HEK293 (cell line): ENCODE results near the gene LYZ.

ENCODE experiments used
- CTCF ChIP-seq: fragments of 450-650 bp; formaldehyde crosslinking; IDR thresholded peaks from 2 replicates; pipeline ENCODE4 v1.5.1; 2016; ENCODE audit warnings: missing biosample characterization, missing genetic modification characterization
- SP2 ChIP-seq: fragments of 450-650 bp; formaldehyde crosslinking; IDR thresholded peaks from 2 replicates; pipeline ENCODE4 v1.5.1; 2016; ENCODE audit warnings: missing biosample characterization, missing genetic modification characterization
- YY1 ChIP-seq: fragments of 450-650 bp; formaldehyde crosslinking; IDR thresholded peaks from 2 replicates; pipeline ENCODE4 v1.5.1; 2018; ENCODE audit warnings: missing biosample characterization, missing genetic modification characterization
- ZBTB21 ChIP-seq: fragments of 450-650 bp; formaldehyde crosslinking; IDR thresholded peaks from 2 replicates; pipeline ENCODE4 v1.5.1; 2017; ENCODE audit warnings: missing biosample characterization, missing genetic modification characterization
- ZBTB6 ChIP-seq: fragments of 450-650 bp; formaldehyde crosslinking; IDR thresholded peaks from 2 replicates; pipeline ENCODE4 v1.5.1; 2017; ENCODE audit warnings: missing biosample characterization, missing genetic modification characterization
- ZNF140 ChIP-seq: fragments of 450-650 bp; formaldehyde crosslinking; IDR thresholded peaks from 2 replicates; pipeline ENCODE4 v1.5.1; 2016; ENCODE audit warnings: missing biosample characterization, missing genetic modification characterization
- ZNF214 ChIP-seq: fragments of 450-650 bp; formaldehyde crosslinking; IDR thresholded peaks from 2 replicates; pipeline ENCODE4 v1.5.1; 2017; ENCODE audit warnings: missing biosample characterization, mild to moderate bottlenecking, missing genetic modification characterization, borderline replicate concordance
- ZNF221 ChIP-seq: fragments of 450-650 bp; formaldehyde crosslinking; IDR thresholded peaks from 2 replicates; pipeline ENCODE4 v1.5.1; 2017; ENCODE audit warnings: missing biosample characterization, missing genetic modification characterization, borderline replicate concordance
- ZNF23 ChIP-seq: fragments of 450-650 bp; formaldehyde crosslinking; IDR thresholded peaks from 2 replicates; pipeline ENCODE4 v1.5.1; 2016; ENCODE audit warnings: missing biosample characterization, missing genetic modification characterization, borderline replicate concordance
- ZNF324 ChIP-seq: fragments of 450-650 bp; formaldehyde crosslinking; IDR thresholded peaks from 2 replicates; pipeline ENCODE4 v1.5.1; 2016; ENCODE audit warnings: missing biosample characterization, missing genetic modification characterization
- ZNF580 ChIP-seq: fragments of 450-650 bp; formaldehyde crosslinking; IDR thresholded peaks from 2 replicates; pipeline ENCODE4 v1.5.1; 2016; ENCODE audit warnings: missing biosample characterization, missing genetic modification characterization
- ZNF600 ChIP-seq: fragments of 450-650 bp; formaldehyde crosslinking; IDR thresholded peaks from 2 replicates; pipeline ENCODE4 v1.5.1; 2016; ENCODE audit warnings: missing biosample characterization, missing genetic modification characterization
- ZNF785 ChIP-seq: fragments of 450-650 bp; formaldehyde crosslinking; IDR thresholded peaks from 2 replicates; pipeline ENCODE4 v1.5.1; 2016; ENCODE audit warnings: missing biosample characterization, missing genetic modification characterization

GRCh38 chr12:69345742-69346141 is 2.4 kb upstream of the LYZ start:
- TF ChIP-seq CTCF (tag by site-specific recombination) = no peak
- TF ChIP-seq ZNF785 (tag by site-specific recombination) = no peak
- TF ChIP-seq ZNF600 = no peak
- TF ChIP-seq ZNF580 (tag by site-specific recombination) = no peak
- TF ChIP-seq ZNF23 (tag by site-specific recombination) = no peak
- no peak for TF ChIP-seq ZBTB21 (tag by site-specific recombination)
- TF ChIP-seq ZNF324 (tag by site-specific recombination) = no peak
- TF ChIP-seq ZBTB6 = no peak
- TF ChIP-seq ZNF140 (tag by site-specific recombination) = no peak
- no peak for TF ChIP-seq ZNF221 (tag by site-specific recombination)
- TF ChIP-seq ZNF214 (tag by site-specific recombination) = no peak
- no peak for TF ChIP-seq YY1
- TF ChIP-seq SP2 (tag by site-specific recombination) = no peak
